A549 treated with GW870086 at 1 μM for 4 hours (cell line): ENCODE results near the gene KRTAP29-1. TPM values are rescaled to one million over a fixed set of nuclear protein-coding genes. Genes with fewer than 3 reads are reported as not detected.

Experiments
- total RNA-seq: library from RNA; stranded (reverse); fragments of 200-300 nt; extraction: Qiagen RNA extraction; gene quantifications from 5 replicates; pipeline ENCODE4 v1.2.3, GENCODE V29; 2022; ENCODE audit warnings: low read depth

Gene KRTAP29-1
- not detected in 5 replicates for total RNA-seq

DNA sequence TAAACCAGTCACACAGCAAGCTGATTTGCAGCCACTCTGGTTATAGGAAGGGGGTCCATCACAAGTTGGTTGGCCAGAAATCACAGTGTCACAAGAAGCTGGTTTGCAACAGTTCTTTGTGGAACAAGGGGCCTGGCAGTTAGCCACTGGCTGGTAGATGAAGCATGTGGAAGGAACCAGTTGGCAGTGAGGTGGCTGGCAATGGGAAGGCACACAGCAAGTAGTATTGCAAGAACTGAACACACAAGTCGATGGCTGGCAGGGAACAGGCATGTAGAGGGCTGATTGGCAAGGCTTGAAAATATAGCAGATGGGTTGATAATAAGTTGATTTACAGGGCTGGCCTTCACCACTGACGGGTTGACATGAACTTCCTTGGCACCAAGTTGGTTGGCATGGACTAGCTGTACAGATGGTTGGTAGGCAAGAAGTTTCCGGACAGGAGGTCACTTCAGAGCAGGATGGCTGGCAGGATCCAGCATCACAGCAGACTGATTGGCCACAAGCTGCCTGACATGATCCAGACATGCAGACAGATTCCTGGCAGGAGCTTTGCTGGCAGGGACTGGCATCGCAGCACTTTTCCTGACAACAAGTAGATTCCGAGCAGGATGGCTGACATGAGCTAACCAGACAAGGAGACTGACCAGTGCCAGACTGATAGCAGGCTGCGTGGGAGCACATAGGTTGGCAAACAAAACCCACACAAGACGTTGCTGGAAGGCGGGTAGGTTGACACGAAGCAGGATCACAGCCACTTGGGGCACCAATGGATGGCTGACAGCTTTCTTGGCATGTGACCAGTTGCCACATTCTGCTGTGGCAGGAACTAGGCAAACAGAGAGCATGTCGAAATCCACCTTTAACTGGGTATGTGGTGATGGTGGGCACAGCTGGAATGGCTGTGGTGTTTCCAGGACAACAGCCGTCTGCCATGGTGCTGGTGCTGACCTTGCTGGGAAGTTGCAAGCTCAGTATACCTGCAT is at the start of gene KRTAP29-1:
Gene KRTAP29-1 (minus strand): TSS at position 936 of the 986 bp plus-strand sequence. CDS start 0 bp downstream, at position 936.

GRCh38 chr17:41350381-41350878 is 47.8 kb upstream of the KRTAP29-1 start, which contains the start of gene KRT33A:
Gene KRT33A, minus strand, starts transcription at chr17:41350828. Its CDS starts 61 bp downstream, at chr17:41350767.

DNA sequence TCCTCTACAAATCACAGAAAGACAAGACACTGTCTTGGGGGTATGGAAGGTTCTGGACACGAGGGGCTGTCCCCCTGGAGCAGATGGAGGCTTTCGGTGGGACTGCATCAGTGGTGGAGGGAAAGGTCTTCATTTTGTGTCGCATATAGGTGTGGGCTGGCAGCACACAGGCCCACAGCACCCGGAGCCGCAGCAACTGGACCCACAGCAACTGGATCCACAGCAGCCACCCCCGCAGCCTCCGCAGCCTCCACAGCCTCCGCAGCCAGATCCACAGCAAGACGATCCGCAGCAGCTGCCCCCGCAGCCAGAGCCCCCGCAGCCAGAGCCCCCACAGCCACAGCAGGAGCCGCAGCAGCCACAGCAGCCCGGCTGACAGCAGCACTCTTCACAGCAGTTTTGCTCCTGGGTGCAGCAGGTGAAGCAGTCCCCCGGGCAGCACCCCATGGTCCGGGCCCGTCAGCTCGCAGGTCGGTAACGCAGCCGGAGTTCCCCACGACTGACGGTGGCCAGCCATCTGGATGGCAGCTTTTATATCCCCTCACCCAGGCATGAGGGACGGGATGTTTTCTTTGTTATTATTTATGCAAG is 12.6 kb upstream of the KRTAP29-1 start, which contains the start of gene KRTAP17-1:
Gene KRTAP17-1 (minus strand): TSS at position 507 of the 591 bp plus-strand sequence. CDS start 60 bp downstream, at position 447.

DNA sequence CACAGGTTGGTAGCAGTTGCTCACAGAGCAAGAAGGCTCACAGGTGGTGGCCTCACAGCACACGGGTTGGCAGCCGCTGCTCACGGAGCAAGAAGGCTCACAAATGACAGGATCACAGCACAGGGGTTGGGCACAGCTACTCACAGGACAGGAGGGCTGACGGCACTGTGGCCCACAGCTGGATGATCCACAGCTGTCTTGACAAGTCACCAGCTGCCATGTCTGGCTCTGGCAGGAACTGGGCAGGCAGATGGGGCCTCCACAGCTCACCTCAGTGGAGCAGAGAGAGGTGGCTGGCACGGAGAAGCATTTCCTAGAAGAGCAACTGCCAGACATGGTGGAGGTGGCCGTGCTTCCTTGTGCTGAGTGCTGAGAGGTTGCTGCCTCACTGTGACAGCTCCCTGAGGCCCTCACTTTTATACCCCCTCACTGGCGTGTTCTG is 6.3 kb upstream of the KRTAP29-1 start, which contains the start of gene KRTAP16-1:
Gene KRTAP16-1 (minus strand): TSS at position 392 of the 442 bp plus-strand sequence. CDS start 56 bp downstream, at position 336.

GRCh38 chr17:41275648-41276190 is 26.9 kb downstream of the KRTAP29-1 start, which contains the start of gene KRTAP9-7:
Gene KRTAP9-7, plus strand, starts transcription at chr17:41275698. Its CDS starts 0 bp downstream, at chr17:41275698.

DNA sequence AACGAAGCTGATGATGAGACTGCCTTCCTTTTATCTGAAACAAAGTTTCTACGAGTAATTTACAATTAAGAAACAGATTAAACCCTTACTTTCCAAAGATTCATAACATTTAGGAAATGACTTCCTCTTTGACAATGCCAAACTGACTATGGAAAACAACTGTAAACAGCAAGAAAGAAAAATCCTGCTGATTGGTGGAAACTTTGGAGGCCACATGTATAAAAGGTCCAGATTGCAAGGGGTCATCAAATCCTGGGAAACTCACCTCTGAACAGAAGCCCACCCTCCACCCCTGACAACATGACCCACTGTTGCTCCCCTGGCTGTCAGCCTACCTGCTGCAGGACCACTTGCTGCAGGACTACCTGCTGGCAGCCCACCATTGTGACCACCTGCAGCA is 37.6 kb downstream of the KRTAP29-1 start, which contains the start of gene KRTAP9-6:
Gene KRTAP9-6 (plus strand): TSS at position 301 of the 400 bp plus-strand sequence. CDS start 0 bp downstream, at position 301.

DNA sequence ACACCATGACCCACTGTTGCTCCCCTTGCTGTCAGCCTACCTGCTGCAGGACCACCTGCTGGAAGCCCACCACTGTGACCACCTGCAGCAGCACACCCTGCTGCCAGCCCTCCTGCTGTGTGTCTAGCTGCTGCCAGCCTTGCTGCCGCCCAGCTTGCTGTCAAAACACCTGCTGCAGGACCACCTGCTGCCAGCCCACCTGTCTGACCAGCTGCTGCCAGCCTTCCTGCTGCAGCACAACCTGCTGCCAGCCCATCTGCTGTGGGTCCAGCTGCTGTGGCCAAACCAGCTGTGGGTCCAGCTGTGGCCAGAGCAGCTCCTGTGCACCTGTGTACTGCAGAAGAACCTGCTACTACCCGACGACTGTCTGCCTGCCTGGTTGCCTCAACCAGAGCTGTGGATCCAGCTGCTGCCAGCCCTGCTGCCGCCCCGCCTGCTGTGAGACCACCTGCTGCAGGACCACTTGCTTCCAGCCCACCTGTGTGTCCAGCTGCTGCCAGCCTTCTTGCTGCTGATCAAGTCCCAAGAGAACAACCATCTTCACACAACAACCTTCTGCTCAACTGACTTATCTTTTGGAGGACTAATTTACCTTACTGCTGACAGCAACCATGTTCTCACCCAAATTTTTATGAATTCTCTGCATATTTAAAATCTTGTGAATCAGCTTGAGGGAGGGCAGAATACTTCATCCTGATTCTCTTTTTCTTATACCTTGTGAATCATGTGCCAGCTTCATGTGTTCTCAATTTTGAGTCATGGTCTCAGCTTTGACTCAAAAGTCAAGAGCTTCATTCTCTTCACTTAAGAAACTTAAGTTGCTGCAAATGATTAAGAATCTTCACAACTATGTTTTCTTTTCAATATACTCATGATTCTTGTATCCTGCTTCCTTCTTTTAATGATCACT is 47.0 kb downstream of the KRTAP29-1 start, which contains the start of gene KRTAP9-9:
Gene KRTAP9-9 (plus strand): TSS at position 4 of the 910 bp plus-strand sequence.

Other genes with a start within 250 kb of the KRTAP29-1 start
- not detected in 5 replicates for gene KRTAP2-2, start 247.6 kb downstream of the KRTAP29-1 start, total RNA-seq
- gene KRTAP2-3, start 242.7 kb downstream of the KRTAP29-1 start, total RNA-seq: not detected in 5 replicates
- gene KRTAP2-4, start 237.0 kb downstream of the KRTAP29-1 start, total RNA-seq: not detected in 5 replicates
- not detected in 5 replicates for gene KRTAP4-7, start 218.7 kb downstream of the KRTAP29-1 start, total RNA-seq
- gene KRTAP4-8, start 204.7 kb downstream of the KRTAP29-1 start, total RNA-seq: not detected in 5 replicates
- gene KRTAP4-16, start 200.6 kb downstream of the KRTAP29-1 start, total RNA-seq: not detected in 5 replicates
- not detected in 5 replicates for gene KRTAP4-9, start 197.5 kb downstream of the KRTAP29-1 start, total RNA-seq
- not detected in 5 replicates for gene KRTAP4-11, start 184.5 kb downstream of the KRTAP29-1 start, total RNA-seq
- not detected in 5 replicates for gene KRTAP4-12, start 178.7 kb downstream of the KRTAP29-1 start, total RNA-seq
- not detected in 5 replicates for gene KRTAP4-6, start 162.3 kb downstream of the KRTAP29-1 start, total RNA-seq
- gene KRTAP4-5, start 153.0 kb downstream of the KRTAP29-1 start, total RNA-seq: not detected in 5 replicates
- not detected in 5 replicates for gene KRTAP4-4, start 142.1 kb downstream of the KRTAP29-1 start, total RNA-seq
- not detected in 5 replicates for gene KRTAP4-3, start 134.6 kb downstream of the KRTAP29-1 start, total RNA-seq
- not detected in 5 replicates for gene KRTAP4-2, start 124.6 kb downstream of the KRTAP29-1 start, total RNA-seq
- 0.20 to 0.22 TPM in 2 of 5 replicates, not detected in the others for gene KRTAP4-1, start 117.9 kb downstream of the KRTAP29-1 start, total RNA-seq
- not detected in 5 replicates for gene KRTAP9-1, start 113.0 kb downstream of the KRTAP29-1 start, total RNA-seq
- not detected in 5 replicates for gene KRTAP9-2, start 76.2 kb downstream of the KRTAP29-1 start, total RNA-seq
- not detected in 5 replicates for gene KRTAP9-3, start 70.4 kb downstream of the KRTAP29-1 start, total RNA-seq
- gene KRTAP9-8, start 64.9 kb downstream of the KRTAP29-1 start, total RNA-seq: not detected in 5 replicates
- not detected in 5 replicates for gene KRTAP9-4, start 53.2 kb downstream of the KRTAP29-1 start, total RNA-seq
- not detected in 5 replicates for gene KRTAP9-9, start 47.5 kb downstream of the KRTAP29-1 start, total RNA-seq
- not detected in 5 replicates for gene KRTAP9-6, start 37.5 kb downstream of the KRTAP29-1 start, total RNA-seq
- not detected in 5 replicates for gene KRTAP9-7, start 27.2 kb downstream of the KRTAP29-1 start, total RNA-seq
- gene KRTAP16-1, start 6.5 kb upstream of the KRTAP29-1 start, total RNA-seq: not detected in 5 replicates
- gene KRTAP17-1, start 12.9 kb upstream of the KRTAP29-1 start, total RNA-seq: not detected in 5 replicates
- gene KRT33A, start 48.0 kb upstream of the KRTAP29-1 start, total RNA-seq: not detected in 5 replicates
- not detected in 5 replicates for gene KRT33B, start 67.0 kb upstream of the KRTAP29-1 start, total RNA-seq
- gene KRT34, start 79.5 kb upstream of the KRTAP29-1 start, total RNA-seq: 0.37 to 0.73 TPM (median 0.45 TPM) in 5 replicates
- 0.08 TPM in 1 of 5 replicates, not detected in the others for gene KRT31, start 94.8 kb upstream of the KRTAP29-1 start, total RNA-seq
- gene KRT37, start 121.7 kb upstream of the KRTAP29-1 start, total RNA-seq: not detected in 5 replicates
- not detected in 5 replicates for gene KRT38, start 138.1 kb upstream of the KRTAP29-1 start, total RNA-seq
- 0.13 TPM in 1 of 5 replicates, not detected in the others for gene KRT32, start 164.5 kb upstream of the KRTAP29-1 start, total RNA-seq
- gene KRT35, start 178.3 kb upstream of the KRTAP29-1 start, total RNA-seq: not detected in 5 replicates
- gene KRT36, start 187.1 kb upstream of the KRTAP29-1 start, total RNA-seq: 0.07 TPM in 1 of 5 replicates, not detected in the others
- 0.24 to 0.87 TPM (median 0.39 TPM) in 5 replicates for gene KRT13, start 202.8 kb upstream of the KRTAP29-1 start, total RNA-seq
- gene KRT15, start 216.0 kb upstream of the KRTAP29-1 start, total RNA-seq: 2.7 to 4.0 TPM (median 3.2 TPM) in 5 replicates
- 42.9 to 67.6 TPM (median 53.1 TPM) in 5 replicates for gene KRT19, start 225.5 kb upstream of the KRTAP29-1 start, total RNA-seq